GM12892 (cell line): ENCODE data around the gene BRD2.

Experiments used
- POLR2A ChIP-seq: IDR thresholded peaks from 2 replicates; pipeline ENCODE4 v1.6.1; 2011; ENCODE audit warnings: low read depth, low read length, control low read depth
- POLR2AphosphoS5 ChIP-seq: IDR thresholded peaks from 2 replicates; pipeline ENCODE4 v1.6.1; 2011; ENCODE audit warnings: low read depth, low read length, control low read depth

DNA sequence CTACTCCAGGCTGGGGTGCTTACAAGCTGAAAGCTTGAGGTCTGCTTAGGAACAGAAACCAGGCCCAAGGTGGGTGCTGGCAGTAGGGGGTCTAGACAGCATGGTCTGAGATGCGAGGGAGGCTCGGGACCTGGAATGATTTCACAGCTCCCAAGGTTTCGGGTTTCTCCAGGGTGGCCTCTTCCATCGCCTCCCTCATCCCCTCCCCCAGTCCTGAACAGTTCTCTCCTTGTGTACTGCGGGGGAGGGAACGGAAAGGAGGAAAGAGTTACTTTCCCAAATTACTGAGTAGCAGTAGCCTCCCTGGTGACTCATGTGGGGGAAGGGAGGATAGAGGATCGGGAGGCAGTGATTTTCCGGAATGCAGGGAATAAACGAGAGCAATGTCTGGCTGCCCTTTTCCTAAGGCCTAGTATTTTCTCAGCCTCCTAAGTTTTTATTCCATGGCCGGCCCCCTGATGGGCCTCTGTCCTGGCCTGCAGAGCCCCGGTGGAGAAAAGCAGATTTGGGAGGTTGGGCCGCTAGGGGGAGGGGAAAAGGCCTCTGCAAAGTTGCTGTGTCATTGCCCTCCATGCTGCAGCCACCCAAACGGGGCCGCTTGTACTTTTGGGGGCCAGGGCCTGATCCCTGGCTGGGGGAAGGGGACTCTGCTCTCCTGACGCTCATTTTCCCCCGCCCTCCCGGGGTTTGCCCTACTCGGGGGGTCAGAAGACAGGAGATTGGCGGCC lies 1.5 kb downstream of the BRD2 start:
- TF ChIP-seq POLR2AphosphoS5 (no peak; the same call in none of the 2 replicates), POLR2A (no peak; the same call in none of the 2 replicates)
